Lung microvascular endothelial cell (primary cell): Measurements from ENCODE around the gene USH2A. TPM values are rescaled to one million over a fixed set of nuclear protein-coding genes. Genes with fewer than 3 reads are reported as not detected.
A peak's percentile ranks its signal among the peaks of the same experiment; 100 is the strongest.

Experiments
- DNase-seq, 2 donors: peaks; one replicate each; pipeline versions ENCODE4 v3.0.0 to v3.0.0-alpha.2; 2010; ENCODE audit warnings: low read depth in 2 of 2
- total RNA-seq: library from RNA; depleted of rRNA; stranded (reverse); fragments of >200 nt; gene quantifications from 2 replicates; pipeline ENCODE4 v1.2.1, GENCODE V29; 2014

Gene USH2A
- total RNA-seq, 1 donor from 2014 or later, result not detected

GRCh38 chr1:215719552-215719951 is 703.7 kb downstream of the USH2A start:
- DNase-seq, result no peak

- no peak for DNase-seq
Measured at GRCh38 chr1:215718575-215719287, 704.5 kb downstream of the USH2A start.

GRCh38 chr1:215717677-215718426 is 705.4 kb downstream of the USH2A start:
- DNase-seq, result no peak

- no peak for DNase-seq
Measured at GRCh38 chr1:215710899-215711225, 712.4 kb downstream of the USH2A start.

- peak; percentile 53 to 55 for DNase-seq
Measured at GRCh38 chr1:215710036-215710898, 713.0 kb downstream of the USH2A start.

GRCh38 chr1:215704089-215704860 is 719.0 kb downstream of the USH2A start:
- no peak for DNase-seq

- no peak for DNase-seq
Measured at GRCh38 chr1:215682232-215682631, 741.0 kb downstream of the USH2A start.

GRCh38 chr1:215681041-215681440 is 742.2 kb downstream of the USH2A start:
- DNase-seq, result no peak

- DNase-seq, result no peak
Measured at GRCh38 chr1:215679231-215679630, 744.0 kb downstream of the USH2A start.

- no peak for DNase-seq
Measured at GRCh38 chr1:215677112-215677511, 746.1 kb downstream of the USH2A start.

- DNase-seq, result no peak
Measured at GRCh38 chr1:215673943-215674342, 749.3 kb downstream of the USH2A start.

GRCh38 chr1:215672482-215672881 is 750.8 kb downstream of the USH2A start:
- DNase-seq, result no peak

GRCh38 chr1:215669806-215670491 is 753.3 kb downstream of the USH2A start:
- DNase-seq, result no peak

GRCh38 chr1:215667761-215668160 is 755.5 kb downstream of the USH2A start:
- DNase-seq, result no peak

- DNase-seq, result no peak
Measured at GRCh38 chr1:215665215-215665614, 758.0 kb downstream of the USH2A start.

GRCh38 chr1:215661033-215661432 is 762.2 kb downstream of the USH2A start:
- no peak for DNase-seq

GRCh38 chr1:215660259-215660658 is 763.0 kb downstream of the USH2A start:
- no peak for DNase-seq

GRCh38 chr1:215657047-215657446 is 766.2 kb downstream of the USH2A start:
- no peak for DNase-seq

GRCh38 chr1:215652371-215652770 is 770.9 kb downstream of the USH2A start:
- no peak for DNase-seq

- no peak for DNase-seq
Measured at GRCh38 chr1:215651867-215652266, 771.4 kb downstream of the USH2A start.
